Endothelial cell (in vitro differentiated cells): ENCODE data around the gene GPR183. TPM values are rescaled to one million over a fixed set of nuclear protein-coding genes. Genes with fewer than 3 reads are reported as not detected.

Experiments used
- DNase-seq: peaks from one replicate; pipeline ENCODE4 v3.0.0; 2021; ENCODE audit warnings: low spot score
- H3K27ac Mint-ChIP-seq: one replicate; pipeline ENCODE4 v1.8.0; 2021; ENCODE audit warnings: mixed read lengths, inconsistent platforms; ENCODE audit not compliant: unreplicated experiment
- H3K27me3 Mint-ChIP-seq: one replicate; pipeline ENCODE4 v1.8.0; 2021; ENCODE audit warnings: mild to moderate bottlenecking, moderate library complexity, mixed read lengths, inconsistent platforms; ENCODE audit not compliant: unreplicated experiment
- H3K36me3 Mint-ChIP-seq: one replicate; pipeline ENCODE4 v1.8.0; 2021; ENCODE audit warnings: mild to moderate bottlenecking, low read depth, mixed read lengths, inconsistent platforms; ENCODE audit not compliant: unreplicated experiment
- H3K4me1 Mint-ChIP-seq: one replicate; pipeline ENCODE4 v1.8.0; 2021; ENCODE audit warnings: mild to moderate bottlenecking, mixed read lengths, inconsistent platforms; ENCODE audit not compliant: unreplicated experiment
- H3K4me3 Mint-ChIP-seq: one replicate; pipeline ENCODE4 v1.8.0; 2021; ENCODE audit warnings: mild to moderate bottlenecking, mixed read lengths, inconsistent platforms; ENCODE audit not compliant: unreplicated experiment
- H3K9me3 Mint-ChIP-seq: one replicate; pipeline ENCODE4 v1.8.0; 2021; ENCODE audit warnings: mixed read lengths, inconsistent platforms; ENCODE audit not compliant: unreplicated experiment
- total RNA-seq: library from RNA; stranded (reverse); fragmentation: NEBNext Ultra II Directional; extraction: Animal tissue kit (Norgen Biotek cat#: 25700); gene quantifications from one replicate; pipeline ENCODE4 v1.2.1, GENCODE V29; 2021; ENCODE audit not compliant: unreplicated experiment
- TF ChIP-seq, protein P1 (sequence below): fragments of 200-600 bp; sonication (generic); IDR thresholded peaks from one replicate; pipeline ENCODE4 v1.5.0; 2021; ENCODE audit warnings: antibody characterized with exemption; ENCODE audit not compliant: unreplicated experiment

The GPR183 gene
- total RNA-seq, 1 donor from 2014 or later = not detected

DNA sequence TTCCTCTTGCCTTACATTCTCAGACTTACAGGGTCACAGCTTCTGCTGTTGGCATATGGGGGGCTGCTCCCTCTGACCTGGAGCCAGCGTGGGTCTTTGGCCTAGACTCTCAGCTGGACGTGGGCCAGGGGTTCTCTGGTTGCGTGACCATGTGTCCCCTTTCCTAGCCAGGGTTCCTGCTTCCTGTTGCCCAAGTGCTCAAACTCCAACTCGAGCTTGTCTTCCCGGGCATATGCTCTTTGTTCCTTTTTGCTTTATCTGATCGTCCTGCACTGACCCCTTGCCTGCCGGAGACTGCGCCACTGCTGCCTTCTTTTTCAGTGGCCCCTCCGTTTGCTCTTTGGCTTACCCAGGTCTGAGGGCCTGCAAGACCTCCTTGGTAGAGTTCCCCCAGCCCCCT lies 25.3 kb upstream of the GPR183 start:
- no peak overlapping the region for H3K27ac Mint-ChIP-seq
- peaks cover 9% of the 10 kb centered on the region for H3K4me1 Mint-ChIP-seq
- no peaks in the 10 kb centered on the region for H3K27me3 Mint-ChIP-seq
- no peaks in the 10 kb centered on the region for H3K9me3 Mint-ChIP-seq
- DNase-seq = no peak
- H3K36me3 Mint-ChIP-seq = no peaks in the 10 kb centered on the region
- TF ChIP-seq, protein P1, sequence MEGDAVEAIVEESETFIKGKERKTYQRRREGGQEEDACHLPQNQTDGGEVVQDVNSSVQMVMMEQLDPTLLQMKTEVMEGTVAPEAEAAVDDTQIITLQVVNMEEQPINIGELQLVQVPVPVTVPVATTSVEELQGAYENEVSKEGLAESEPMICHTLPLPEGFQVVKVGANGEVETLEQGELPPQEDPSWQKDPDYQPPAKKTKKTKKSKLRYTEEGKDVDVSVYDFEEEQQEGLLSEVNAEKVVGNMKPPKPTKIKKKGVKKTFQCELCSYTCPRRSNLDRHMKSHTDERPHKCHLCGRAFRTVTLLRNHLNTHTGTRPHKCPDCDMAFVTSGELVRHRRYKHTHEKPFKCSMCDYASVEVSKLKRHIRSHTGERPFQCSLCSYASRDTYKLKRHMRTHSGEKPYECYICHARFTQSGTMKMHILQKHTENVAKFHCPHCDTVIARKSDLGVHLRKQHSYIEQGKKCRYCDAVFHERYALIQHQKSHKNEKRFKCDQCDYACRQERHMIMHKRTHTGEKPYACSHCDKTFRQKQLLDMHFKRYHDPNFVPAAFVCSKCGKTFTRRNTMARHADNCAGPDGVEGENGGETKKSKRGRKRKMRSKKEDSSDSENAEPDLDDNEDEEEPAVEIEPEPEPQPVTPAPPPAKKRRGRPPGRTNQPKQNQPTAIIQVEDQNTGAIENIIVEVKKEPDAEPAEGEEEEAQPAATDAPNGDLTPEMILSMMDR = no peak
- H3K4me3 Mint-ChIP-seq = no peak overlapping the region

DNA sequence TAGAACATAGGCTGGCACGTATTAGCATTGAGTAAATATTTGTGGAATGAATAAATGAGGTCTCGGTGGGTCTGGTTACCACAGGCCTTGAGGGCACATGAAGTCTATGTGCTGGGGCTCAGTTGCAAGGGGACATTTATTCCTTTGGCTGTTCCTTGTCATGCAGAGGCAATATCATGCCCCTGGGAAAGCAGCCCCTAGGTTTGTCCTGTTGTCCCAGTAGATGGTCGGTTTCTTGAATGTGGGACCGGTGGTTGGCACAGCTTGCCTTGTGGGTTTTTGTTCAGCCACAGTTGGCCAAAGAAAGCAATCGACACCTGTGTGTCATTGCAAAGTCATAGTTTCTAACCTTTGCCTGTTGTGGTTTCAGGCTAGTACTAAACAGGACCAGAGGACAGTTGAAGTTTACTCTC lies 24.7 kb upstream of the GPR183 start:
- TF ChIP-seq, protein P1 = no peak
- peaks cover 1% of the 10 kb centered on the region for H3K27me3 Mint-ChIP-seq
- H3K4me1 Mint-ChIP-seq = peaks cover 9% of the 10 kb centered on the region
- no peak overlapping the region for H3K27ac Mint-ChIP-seq
- no peak for DNase-seq
- H3K4me3 Mint-ChIP-seq = no peak overlapping the region
- no peaks in the 10 kb centered on the region for H3K9me3 Mint-ChIP-seq
- H3K36me3 Mint-ChIP-seq = no peaks in the 10 kb centered on the region

DNA sequence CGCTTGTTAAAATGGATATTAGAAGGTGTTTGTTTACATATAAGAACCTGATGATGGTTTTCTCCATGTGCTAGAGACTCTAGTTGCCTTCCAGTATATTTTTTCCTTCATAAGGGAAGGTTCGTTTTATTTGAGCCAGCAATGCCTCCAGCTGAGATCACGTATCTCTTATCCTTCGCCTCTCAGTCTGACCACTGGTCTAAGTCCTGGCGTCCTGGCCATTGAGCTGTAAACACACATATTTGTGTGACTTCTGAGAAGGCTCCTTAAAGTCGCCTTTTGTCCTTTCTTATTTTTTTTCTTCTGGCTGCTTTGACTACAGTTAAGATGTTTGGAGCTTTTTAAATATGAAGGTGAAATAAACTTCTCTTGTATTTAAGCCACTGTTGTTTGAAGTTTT lies 23.7 kb upstream of the GPR183 start:
- no peak for DNase-seq
- TF ChIP-seq, protein P1 = no peak
- H3K9me3 Mint-ChIP-seq = no peaks in the 10 kb centered on the region

DNA sequence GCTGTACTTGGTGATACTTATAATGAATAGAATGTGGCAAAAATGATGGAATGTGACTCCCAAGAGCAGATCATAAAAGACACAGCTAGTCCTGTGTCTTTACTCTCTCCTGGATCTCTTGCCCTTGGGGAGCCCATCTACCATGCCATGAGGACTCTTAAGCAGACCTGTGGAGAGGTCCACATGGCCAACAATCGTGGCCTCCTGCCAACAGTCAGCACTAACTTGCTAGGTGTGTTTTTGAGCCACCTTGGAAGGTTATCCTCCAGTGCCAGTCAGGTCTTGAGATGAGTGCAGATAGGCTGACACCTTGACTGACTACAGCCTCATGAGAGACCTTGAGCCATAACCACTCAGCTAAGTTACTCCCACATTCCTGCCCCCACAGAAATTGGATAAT lies 22.3 kb upstream of the GPR183 start:
- peaks cover 1% of the 10 kb centered on the region for H3K27me3 Mint-ChIP-seq
- DNase-seq = no peak
- H3K36me3 Mint-ChIP-seq = peaks cover 7% of the 10 kb centered on the region
- H3K4me3 Mint-ChIP-seq = no peak overlapping the region
- no peak overlapping the region for H3K27ac Mint-ChIP-seq
- peaks cover 9% of the 10 kb centered on the region for H3K4me1 Mint-ChIP-seq
- TF ChIP-seq, protein P1 = no peak
- H3K9me3 Mint-ChIP-seq = no peaks in the 10 kb centered on the region

More for the DNA sequence above, 23.7 kb upstream of the GPR183 start:
- no peak overlapping the region for H3K4me3 Mint-ChIP-seq
- no peaks in the 10 kb centered on the region for H3K36me3 Mint-ChIP-seq
- peaks cover 1% of the 10 kb centered on the region for H3K27me3 Mint-ChIP-seq
- peaks cover 9% of the 10 kb centered on the region for H3K4me1 Mint-ChIP-seq
- H3K27ac Mint-ChIP-seq = no peak overlapping the region

DNA sequence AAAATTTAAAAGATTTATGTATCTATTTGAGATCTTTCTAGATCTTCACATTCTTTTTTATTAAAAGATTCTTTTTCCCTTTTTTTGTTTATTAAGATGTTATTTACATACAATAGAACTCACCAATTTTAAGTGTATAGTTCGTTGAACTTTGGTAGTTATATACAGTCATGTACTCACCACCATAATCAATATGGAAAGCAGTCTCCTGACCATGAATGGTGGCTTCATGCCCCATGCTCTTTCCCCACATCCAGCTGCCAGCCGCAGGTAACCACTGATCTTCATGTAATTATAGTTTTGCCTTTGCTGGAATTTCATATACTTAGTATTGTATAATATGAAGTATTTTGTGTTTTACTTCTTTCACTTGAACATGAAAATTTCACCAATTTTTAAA lies 20.6 kb upstream of the GPR183 start:
- no peak overlapping the region for H3K27ac Mint-ChIP-seq
- peaks cover 12% of the 10 kb centered on the region for H3K36me3 Mint-ChIP-seq
- H3K9me3 Mint-ChIP-seq = no peaks in the 10 kb centered on the region
- peaks cover 7% of the 10 kb centered on the region for H3K4me1 Mint-ChIP-seq
- no peak overlapping the region for H3K4me3 Mint-ChIP-seq
- peaks cover 1% of the 10 kb centered on the region for H3K27me3 Mint-ChIP-seq
- TF ChIP-seq, protein P1 = no peak
- DNase-seq = no peak
